ENCODE measurements around the gene IQCC. TPM values are rescaled to one million over a fixed set of nuclear protein-coding genes. Genes with fewer than 3 reads are reported as not detected.

IQCC gene
- total RNA-seq, 1 donor = 0.86 TPM

GRCh38 chr1:32195531-32195930, 9.9 kb upstream of the IQCC start:
- H3K4me3 ChIP-seq (ENCODE audit: low read depth, low read length) = no peak overlapping the region
- no peak for DNase-seq (ENCODE audit: low read depth)
- TF ChIP-seq CTCF (IDR thresholded peaks at IDR 0.05; ENCODE audit: insufficient read depth, low read depth, low read length) = no peak

GRCh38 chr1:32195972-32196823, 9.3 kb upstream of the IQCC start:
- no peak overlapping the region for H3K4me3 ChIP-seq (ENCODE audit: low read depth, low read length)
- no peak for DNase-seq (ENCODE audit: low read depth)
- no peak for TF ChIP-seq CTCF (IDR thresholded peaks at IDR 0.05; ENCODE audit: insufficient read depth, low read depth, low read length)

GRCh38 chr1:32197074-32197473, 8.4 kb upstream of the IQCC start:
- H3K4me3 ChIP-seq (ENCODE audit: low read depth, low read length) = no peak overlapping the region
- DNase-seq (ENCODE audit: low read depth) = no peak
- no peak for TF ChIP-seq CTCF (IDR thresholded peaks at IDR 0.05; ENCODE audit: insufficient read depth, low read depth, low read length)

GRCh38 chr1:32197837-32198236, 7.6 kb upstream of the IQCC start:
- TF ChIP-seq CTCF (IDR thresholded peaks at IDR 0.05; ENCODE audit: insufficient read depth, low read depth, low read length) = no peak
- no peak for DNase-seq (ENCODE audit: low read depth)
- H3K4me3 ChIP-seq (ENCODE audit: low read depth, low read length) = no peak overlapping the region

GRCh38 chr1:32198237-32199042, 7.0 kb upstream of the IQCC start:
- TF ChIP-seq CTCF (IDR thresholded peaks at IDR 0.05; ENCODE audit: insufficient read depth, low read depth, low read length) = no peak
- no peak overlapping the region for H3K4me3 ChIP-seq (ENCODE audit: low read depth, low read length)
- no peak for DNase-seq (ENCODE audit: low read depth)

- H3K4me3 ChIP-seq (ENCODE audit: low read depth, low read length) = no peak overlapping the region
- no peak for DNase-seq (ENCODE audit: low read depth)
- no peak for TF ChIP-seq CTCF (IDR thresholded peaks at IDR 0.05; ENCODE audit: insufficient read depth, low read depth, low read length)
Measured at GRCh38 chr1:32199043-32199716, 6.3 kb upstream of the IQCC start.
